HG02970 (cell line): ENCODE data around the gene CDSN.

ENCODE experiments used
- ATAC-seq: cut with Tn5 transposase; IDR thresholded peaks from one replicate; pipeline ENCODE4 v1.9.1; 2021; ENCODE audit warnings: mild to moderate bottlenecking, moderate library complexity, moderate number of reproducible peaks; ENCODE audit not compliant: unreplicated experiment, low FRiP score

Gene CDSN

DNA sequence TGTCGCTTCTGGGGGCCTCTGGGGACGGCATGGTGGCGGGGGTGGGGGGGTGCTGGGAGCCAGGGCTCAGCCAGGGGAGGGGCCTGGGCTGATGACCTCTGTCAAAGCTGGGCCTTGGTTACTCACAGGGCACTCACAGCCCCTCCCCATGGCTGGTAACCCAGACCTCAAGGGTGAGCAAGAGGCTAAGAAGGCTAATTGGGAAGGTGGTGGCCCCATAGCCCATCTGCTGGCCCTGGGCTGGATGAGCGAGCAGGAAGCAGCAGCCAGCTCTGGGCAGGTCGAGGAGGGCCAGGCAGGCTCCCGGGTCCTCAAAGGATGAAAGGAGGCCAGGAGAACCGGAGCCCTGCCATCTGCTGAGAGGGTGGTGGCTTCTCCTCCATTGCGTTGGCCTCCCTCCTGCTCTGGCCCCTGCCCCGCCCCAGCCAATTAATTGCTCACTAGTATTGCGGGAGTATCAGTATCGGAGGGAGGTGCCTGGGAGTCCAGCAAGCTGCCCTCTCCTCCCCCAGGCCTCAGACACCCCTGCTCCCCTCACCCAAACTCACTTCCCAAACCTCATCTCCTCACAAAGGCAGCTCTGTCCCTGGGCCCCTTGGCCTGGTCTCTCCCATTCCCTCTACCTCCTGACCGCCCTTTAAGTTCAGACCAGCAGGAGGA lies 1.0 kb upstream of the CDSN start:
- ATAC-seq, result no peak

DNA sequence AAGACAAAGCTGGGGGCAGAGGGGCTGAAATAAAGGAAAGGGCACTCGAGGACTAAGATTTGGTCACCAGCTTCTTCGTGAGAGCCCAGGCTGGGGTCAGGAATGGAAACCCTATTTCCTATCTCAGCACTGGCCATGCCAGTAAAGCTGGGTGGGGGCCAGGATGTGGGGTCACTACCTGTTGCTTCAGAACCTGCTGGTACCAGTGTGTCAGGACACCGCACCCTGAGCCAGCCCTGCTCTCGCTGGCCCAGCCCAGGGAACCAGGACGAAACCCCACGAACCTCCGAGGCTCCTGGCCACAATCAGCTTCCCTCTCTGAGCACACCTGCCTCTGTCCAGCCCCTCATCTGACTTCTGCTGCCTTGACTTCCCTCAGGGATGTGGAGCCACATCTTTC lies 2.1 kb downstream of the CDSN start:
- no peak for ATAC-seq

DNA sequence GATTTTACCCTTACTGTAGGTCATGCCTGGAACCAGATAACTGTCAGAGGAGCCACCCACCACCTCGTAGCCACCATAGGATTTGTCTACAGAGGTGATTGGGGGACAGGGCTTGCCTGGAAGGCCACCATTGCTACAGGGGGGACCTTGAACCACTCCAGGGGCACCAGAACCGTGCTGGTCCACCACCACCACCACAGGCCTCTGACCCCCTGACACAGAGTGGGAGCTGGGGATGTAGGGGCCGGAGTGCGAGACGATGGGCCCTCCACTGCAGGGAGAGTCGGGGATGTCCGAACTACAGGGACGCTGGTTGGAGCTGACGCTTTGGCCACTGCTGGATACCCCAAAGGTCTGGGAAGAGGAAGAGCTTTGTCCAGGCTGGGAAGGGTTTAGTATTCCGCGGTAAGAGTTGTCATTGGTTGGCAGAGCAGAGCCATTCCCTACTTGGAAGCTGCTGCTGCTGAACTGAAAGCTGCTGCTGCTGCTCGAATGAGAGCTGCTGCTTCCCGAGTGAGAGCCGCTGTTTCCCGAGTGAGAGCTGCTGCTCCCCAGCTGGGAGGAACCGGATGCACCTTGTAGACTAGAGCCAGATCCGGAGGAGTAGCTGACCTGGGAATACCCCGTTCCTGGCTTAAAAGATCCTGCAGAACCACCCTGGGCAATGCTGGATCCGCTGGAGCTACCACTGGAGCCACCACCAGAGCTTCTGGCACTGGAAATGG lies 3.4 kb downstream of the CDSN start:
- ATAC-seq, result no peak

DNA sequence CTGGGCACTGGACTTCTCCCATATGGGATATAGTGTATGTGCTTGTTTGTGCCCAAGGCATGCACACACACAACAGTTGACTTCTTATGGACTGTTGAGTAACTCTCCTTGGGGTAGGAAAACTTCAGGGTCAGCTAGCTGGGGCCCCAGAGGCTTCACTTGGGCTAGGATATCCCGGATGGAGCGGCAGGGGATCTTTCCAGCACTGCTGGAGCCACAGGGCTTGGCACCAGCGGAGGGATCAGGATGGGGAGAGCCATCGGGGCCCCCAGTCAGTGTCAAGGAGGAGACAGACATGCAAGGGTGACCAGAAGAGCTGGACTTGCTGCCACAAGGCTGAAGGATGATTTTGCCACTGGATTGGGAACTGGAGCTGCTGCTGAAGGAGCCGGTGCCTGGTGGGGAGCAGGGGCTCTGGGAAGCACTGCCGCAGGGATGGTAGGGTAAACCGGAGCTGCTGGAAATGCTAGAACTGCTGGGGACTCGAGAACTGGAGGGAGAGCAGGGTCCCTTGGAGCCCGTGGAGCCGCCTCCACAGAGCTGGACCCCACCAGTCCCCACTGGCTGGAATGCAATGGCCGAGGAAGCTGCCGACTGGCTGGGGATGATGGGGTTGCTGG lies 4.2 kb downstream of the CDSN start:
- no peak for ATAC-seq

- ATAC-seq, result no peak
Measured at GRCh38 chr6:31114970-31115849, 5.0 kb downstream of the CDSN start.

GRCh38 chr6:31114541-31114878 lies 5.7 kb downstream of the CDSN start, which contains the start of gene PSORS1C1:
TSS of gene PSORS1C1 (plus strand) at chr6:31114800. CDS start at chr6:31129633, 14,833 bp downstream.
- ATAC-seq, result no peak

GRCh38 chr6:31113861-31114540 lies 6.2 kb downstream of the CDSN start:
- no peak for ATAC-seq

GRCh38 chr6:31112478-31112877 lies 7.8 kb downstream of the CDSN start, which contains the start of gene C6orf15:
TSS of gene C6orf15 (minus strand) at chr6:31112575. CDS start at chr6:31112555, 20 bp downstream.
- no peak for ATAC-seq

DNA sequence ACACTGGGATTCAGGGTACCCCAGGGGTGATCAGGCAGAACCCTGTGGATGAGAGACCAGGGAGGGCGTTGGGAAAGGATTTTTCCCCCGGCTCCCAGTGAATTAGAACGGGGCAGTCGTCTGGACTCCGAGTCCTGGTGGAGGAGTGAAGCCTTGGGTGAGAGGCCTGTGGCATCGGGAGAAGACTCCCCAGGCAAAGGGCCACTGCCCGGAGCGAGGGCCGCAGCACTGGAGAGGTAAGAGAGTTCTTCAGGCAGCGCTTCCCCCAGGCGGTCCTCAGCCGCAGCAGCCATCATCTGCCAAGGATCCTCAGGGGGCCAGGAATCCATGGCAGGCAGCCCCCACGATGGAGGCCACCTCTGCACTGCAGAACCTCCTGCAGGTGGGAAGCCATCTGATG lies 8.5 kb downstream of the CDSN start:
- ATAC-seq, result no peak

- no peak for ATAC-seq
Measured at GRCh38 chr6:31110825-31111582, 9.2 kb downstream of the CDSN start.

GRCh38 chr6:31107052-31107451 lies 13.2 kb downstream of the CDSN start:
- ATAC-seq, result no peak

DNA sequence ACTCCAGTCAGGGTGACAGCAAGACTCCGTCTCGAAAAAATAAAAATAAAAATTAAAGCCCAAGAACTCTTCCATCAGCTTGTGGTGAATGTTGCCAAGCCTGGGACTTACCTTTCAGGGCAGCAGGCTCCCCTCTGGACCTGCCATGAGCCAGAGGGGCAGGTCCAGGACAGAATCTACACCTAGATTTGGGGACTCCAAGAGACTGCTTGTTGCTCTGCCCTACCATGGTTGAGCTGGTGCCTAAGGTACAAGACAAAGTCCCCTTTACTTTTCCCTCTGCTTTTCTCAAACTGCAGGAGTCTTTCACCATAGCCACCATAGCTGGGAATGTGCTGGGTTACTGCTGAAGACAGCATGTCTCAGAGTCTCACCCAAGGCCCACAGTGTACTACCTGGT lies 17.1 kb downstream of the CDSN start:
- ATAC-seq, result no peak

DNA sequence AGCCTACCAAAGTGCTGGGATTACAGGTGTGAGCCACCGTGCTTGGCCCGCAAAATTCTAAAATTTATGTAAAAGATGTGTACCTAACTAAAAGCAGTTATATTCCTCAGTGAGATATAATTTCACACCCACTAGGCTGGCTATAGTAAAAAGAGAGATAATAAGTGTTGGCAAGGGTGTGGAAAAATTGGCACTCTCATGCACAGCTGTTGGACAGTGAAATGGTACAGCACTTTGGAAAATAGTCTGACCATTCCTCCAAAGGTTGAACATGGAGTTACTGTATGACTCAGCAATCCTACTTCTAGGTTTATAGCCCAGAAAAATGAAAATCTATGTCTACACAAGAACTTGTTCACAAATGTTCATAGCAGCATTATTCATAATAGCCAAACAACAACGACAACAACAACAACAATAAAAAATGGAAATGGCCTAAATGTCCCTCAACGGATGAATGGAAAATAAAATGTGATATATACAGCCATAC lies 21.8 kb downstream of the CDSN start:
- ATAC-seq, result no peak

DNA sequence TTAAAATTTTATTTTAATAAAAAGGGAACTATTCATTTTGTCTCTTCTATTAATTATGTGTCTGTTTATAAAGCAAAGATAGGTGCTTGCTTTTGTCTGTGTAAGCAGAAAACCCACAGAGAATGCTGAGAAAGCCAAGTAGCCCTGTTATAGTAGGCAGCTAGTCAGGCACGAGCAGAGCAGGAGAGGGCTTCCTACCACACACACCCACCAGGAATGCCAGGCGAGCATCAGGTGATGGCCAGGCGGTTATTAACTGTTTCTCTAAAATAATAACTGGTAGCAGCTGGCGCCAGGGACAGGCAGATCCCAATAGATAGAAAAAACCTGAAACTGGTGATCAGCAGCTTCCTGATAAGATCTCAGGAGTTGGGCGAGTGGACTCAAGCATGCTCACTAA lies 23.6 kb downstream of the CDSN start:
- no peak for ATAC-seq

- ATAC-seq, result no peak
Measured at GRCh38 chr6:31096215-31096614, 24.0 kb downstream of the CDSN start.

- no peak for ATAC-seq
Measured at GRCh38 chr6:31094389-31094881, 25.8 kb downstream of the CDSN start.

DNA sequence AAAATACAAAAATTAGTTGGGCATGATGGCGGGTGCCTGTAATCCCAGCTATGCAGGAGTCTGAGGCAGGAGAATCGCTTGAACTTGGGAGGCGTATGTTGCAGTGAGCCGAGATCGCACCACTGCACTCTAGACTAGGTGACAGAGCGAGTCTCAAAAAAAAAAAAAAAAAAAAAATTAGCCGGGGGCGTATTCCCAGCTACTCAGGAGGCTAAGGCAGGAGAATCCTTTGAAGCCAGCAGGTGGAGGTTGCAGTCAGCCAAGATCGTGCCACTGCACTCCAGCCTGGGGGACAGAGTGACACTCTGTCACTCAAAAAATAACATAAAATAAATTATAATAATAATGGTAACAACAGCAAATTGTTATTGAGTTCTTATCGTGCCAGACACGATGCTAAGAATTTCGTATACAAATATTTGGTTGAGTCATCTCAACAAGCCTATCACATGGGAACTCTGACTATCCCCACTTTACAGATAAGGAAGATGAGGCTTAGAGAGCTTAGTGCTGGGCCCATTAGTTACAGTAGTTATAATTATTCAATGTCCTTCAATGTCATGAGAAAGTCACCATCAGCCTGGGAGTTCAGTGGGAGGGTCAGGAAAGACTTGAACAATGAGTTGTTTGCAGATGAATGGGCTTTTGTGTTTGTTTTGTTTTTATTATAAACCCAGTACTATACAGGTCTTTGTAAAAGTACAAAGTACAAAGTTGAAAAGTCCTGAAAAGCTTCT lies 27.3 kb downstream of the CDSN start:
- no peak for ATAC-seq

DNA sequence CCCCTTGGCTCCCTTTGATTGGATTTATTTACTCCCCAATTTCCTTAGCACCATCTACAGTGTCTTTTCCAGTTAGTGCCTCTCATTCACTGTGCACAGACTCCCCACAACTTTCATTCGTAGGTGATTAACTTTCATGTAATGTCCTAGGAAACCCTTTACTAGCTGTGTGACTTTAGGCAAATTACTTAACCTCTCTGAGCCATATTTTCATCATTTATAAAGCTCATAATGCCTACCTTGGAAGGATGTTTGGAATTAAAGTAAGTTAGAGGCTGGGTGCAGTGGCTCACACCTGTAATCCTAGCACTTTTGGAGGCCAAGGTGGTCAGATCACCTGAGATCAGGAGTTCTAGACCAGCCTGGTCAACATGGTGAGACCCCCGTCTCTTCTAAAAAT lies 28.0 kb downstream of the CDSN start:
- no peak for ATAC-seq
